Stimulated activated CD4-positive, alpha-beta T cell treated with anti-CD3 and anti-CD28 coated beads, Interleukin-4, amount 100 ng/mL, for 24 hours (primary cell): Measurements from ENCODE around the gene MRPL19.
"Not testable (repeated sequence)": the region's sequence is repeated elsewhere in the genome, so short reads cannot be mapped to it uniquely, and the experiment has no call there.

Experiments used
- DNase-seq: peaks from one replicate; pipeline ENCODE4 v3.0.0-alpha.2; 2020

Gene MRPL19

DNA sequence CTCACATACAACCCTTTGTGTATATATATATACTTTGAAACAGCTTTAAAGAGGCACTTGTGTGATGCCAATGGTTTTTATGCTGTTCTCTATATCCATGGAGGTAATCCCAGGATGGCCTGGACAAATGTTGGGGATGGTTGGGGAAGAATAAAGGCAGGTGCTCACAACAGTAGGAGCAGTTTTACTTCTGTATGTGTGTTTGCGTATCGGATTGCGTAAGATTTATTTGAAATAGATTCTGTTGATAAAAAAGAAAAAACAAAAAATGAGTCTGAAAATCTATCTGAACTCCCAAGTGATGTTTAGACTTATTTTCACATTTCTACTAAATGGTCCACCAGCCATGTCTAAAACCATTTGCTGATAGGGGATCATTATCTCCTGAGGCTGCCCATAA lies 29.3 kb downstream of the MRPL19 start:
- no peak for DNase-seq

DNA sequence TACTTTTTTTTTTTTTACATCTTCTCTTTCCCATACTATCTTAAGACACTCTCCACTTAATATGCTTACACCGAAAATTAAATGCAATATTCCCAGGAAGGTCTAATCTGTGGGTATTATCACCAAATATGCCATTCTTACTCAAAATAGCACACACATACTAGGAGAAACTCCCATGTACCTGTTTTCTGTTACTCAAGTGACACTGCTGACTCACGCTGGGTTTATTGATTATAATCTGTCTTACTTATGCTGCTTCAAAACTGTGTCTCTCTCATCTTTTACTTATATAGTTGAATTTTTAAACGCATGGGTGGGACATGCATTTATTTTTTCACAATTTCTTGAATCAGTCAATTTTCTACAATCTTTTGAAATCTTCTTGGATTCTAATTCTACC lies 29.9 kb downstream of the MRPL19 start:
- DNase-seq = no peak

DNA sequence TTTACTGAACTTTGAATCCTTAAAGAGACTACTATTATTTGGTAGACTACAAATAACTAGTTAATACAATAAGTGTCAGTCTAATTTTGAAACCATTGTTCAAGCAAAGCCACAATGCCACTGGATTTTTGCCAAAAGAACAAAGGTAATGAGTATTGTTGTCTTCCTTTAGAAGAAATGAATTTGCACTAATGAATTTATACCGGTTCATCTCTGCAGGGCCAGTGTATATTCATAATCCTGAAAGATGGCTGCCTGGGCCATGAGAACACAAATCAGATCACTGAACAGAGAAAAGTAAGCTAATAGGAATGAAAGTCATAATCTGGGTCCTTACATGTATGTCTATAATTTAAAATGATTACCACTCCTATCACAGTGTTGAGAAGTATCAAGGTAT lies 33.0 kb downstream of the MRPL19 start:
- DNase-seq = no peak

DNA sequence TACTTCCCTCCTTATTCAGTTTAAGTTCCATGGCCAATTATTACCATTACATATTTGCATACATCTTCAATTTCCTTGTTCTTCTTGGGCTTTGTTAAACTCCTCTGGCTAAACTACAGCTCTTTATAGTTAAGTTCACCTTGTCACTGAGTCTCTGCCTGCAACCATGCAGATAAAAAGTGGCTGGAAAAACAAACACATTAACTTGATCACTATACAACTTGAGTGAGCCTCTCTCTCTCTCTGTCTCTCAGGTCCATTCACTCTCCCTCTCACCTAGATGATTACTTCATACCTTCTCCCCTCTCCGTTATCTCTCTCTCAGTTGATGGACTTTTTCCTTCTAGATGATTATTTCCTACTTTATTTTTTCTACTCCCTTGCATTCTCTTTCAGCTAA lies 33.8 kb downstream of the MRPL19 start:
- DNase-seq = no peak

DNA sequence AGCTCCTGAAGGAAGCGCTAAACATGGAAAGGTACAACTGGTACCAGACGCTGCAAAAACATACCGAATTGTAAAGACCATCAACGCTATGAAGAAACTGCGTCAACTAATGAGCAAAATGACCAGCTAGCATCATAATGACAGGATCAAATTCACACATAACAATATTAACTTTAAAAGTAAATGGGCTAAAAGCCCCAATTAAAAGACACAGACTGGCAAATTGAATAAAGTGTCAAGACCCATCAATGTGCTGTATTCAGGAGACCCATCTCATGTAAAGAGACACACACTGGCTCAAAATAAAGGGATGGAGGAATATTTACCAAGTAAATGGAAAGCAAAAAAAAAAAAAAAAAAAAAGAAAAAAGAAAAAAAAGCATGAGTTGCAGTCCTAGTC lies 36.8 kb downstream of the MRPL19 start:
- not testable (repeated sequence) for DNase-seq

DNA sequence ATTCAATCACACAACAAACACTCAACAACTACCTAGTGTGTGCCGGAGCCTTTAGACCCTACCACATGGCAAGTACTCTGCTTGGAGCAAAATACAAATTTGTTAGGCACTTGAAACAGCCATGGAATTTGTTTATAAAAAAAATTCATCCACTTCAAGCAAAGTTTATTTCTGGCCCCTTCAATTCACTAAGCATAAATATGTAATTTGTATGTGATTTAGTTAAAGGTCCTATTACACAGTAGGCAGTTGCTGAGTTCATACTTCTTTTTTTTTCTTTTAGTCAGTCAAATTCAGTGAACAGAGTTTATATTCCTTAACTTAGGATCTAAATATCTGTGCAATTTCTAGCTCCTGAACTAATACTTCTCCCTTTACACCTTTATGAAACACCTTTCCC lies 41.6 kb downstream of the MRPL19 start:
- DNase-seq = no peak

DNA sequence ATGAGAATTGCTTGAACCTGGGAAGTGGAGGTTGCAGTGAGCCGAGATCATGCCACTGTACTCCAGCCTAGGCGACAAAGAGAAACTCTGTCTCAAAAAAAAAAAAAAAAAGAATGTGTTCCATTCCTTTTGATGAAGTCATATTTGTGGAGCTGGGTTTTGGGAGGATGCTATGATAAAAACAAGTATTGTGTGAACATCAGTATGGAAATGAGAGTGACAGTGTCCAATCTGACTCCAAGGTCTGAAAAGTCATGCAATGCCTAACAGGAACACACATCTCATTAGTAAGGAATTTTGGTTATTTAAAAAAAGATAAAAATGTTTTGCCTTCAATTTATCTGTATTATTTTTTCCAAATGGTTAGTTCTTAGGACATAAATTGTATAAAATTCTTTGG lies 52.3 kb downstream of the MRPL19 start:
- DNase-seq = no peak

DNA sequence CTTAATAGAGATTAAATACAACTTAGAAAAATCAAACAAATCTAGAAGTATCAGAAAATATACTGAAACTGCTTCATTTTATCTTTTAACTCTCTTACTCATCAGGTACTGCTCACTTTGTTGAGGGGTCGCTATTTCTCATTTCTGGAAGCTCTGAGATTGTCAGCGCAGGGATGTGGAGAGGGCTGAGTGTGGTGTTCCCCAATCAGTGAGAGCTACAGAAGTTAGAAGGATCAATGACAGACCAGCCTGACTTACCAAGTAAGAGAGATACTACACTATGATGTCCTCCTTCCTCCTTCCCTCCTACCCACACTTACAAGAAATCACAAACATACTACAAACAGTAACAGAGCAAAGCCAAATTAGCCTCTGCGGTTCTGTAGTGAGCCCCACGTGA lies 56.0 kb downstream of the MRPL19 start:
- DNase-seq = no peak

DNA sequence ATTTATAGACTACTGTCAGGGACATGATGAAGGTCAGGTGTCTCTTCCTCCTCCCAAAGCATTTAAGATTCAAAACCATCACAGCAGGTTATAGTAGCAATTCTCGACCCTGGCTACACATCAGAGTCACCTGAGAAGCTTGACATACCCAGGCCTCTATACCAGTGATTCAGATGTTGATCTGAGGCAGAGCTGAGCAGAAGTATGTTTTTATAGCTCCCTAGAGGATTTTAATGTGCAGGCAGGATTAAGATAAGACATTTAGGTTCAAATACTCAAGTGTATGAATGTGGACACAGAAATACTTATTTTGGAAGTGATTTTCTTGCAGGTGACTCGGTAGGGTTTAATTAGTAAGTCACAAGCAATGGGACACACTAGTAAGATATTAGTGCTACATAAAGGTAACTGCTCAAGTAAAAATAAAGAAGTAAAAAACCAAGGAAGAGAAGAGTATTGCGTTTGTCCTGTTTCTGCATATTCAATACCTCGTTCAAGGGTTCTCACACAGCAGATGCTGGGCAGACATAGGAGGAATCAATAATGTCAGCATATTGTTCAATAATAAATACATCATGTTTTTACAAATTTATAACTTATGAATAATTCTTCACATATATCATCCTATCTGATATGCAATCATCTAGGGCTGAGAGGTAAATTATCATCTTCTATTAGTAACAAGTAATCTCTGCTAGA lies 57.2 kb downstream of the MRPL19 start:
- DNase-seq = no peak

DNA sequence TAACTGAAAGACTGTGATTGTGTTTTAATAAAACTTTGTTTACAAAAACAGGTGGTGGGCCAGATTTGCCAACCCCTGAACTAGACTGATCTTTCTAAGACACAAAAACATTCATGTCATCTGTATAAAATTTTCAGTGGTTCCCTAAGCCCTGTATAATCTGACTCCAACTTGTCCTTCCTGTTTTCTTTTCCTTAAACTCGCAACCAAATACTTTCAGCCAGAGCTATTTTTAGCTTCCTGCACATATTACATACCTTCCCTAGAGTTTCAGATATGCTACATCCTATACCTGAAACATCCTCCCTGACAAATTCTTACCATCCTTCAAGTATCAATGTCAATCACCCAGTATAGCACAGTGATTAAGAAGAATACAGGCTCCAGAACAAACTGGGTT lies 59.3 kb downstream of the MRPL19 start:
- no peak for DNase-seq

DNA sequence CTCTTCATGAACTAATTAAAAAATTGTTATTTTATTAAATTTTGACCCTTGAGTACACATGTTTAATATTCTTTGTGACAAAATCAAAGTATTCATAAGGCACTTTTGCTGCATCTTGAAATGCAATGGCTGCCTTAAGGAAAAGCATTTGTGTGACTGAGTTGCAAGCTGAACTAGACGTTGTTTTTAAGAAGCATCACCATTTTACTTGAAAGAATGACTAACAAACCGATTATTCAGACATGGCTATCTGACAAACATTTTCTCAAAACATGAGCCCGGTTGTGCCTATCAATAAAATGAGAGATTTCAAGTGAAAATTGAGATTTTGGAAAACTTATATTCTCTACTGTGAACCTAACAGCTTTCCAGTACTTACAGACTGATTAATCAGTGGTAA lies 61.3 kb downstream of the MRPL19 start:
- no peak for DNase-seq

DNA sequence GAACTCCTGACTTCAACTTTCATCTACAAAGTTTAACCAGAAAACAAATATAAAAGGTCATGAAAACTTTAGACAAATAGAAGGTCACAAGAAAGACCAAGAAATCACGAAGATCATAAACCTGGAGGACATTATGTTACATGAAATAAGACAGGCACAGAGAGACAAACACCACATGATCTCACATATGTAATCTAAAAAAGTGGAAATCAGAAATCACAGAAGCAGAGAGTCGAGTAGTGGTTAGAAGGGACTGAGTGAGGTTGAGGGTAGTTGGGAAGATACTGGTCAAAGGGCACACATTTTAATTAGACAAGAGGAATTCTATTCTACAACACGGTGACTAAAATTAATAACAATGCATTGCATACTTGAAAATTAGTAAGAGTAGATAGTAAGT lies 62.7 kb downstream of the MRPL19 start:
- no peak for DNase-seq

DNA sequence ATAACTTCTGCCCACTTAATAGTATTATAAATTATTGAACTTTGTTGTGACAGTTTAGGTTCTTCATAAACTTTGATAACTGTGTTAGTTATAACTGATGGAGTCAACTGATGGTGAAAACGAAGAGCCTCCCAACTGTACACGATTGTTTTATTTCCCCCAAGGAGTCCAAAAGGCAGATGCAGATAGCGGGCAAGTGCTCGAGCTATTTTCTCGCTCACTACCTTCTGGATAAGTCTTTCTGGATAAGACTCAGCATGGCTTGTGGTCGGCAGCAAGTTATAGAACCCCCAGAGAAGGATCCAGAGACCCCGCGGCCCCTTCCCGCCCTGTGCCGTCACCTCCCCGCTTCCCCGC lies 63.6 kb downstream of the MRPL19 start:
- DNase-seq = no peak

DNA sequence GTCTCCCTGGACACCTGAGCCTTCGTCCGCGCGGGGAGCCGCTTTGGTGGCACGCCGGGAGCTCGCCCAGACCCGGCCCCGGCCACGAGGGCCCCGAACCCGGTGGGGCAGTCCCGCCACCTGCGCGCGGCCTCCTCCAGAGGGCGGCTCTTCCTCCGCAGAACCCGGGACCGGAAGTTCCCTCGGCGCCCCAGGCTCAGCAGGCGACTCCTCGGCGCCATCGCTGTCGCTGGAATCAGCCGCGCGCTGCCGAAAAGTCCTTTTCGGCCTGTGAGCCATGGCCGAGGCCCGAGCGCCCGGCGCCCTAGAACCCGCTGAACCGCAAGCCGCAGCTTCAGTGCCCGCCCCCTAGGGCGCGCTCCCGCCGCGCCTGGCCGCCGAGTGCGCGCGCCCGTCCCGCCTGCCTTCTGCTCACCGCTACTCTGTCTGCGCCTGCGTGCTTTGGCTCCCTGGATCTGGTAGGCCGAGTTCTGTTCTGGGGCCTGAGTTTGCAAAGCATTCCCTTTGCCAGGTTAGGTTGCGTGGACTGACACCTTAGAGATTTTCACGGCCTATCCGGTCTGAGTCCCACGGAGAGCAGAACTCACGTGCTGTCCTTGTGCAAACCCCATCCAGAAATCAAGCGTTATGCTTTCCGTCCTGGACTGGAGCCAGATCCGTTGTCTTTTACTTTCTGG lies 64.1 kb downstream of the MRPL19 start, which contains the start of gene GCFC2:
Gene GCFC2, minus strand, starts transcription at position 339 of the 677 bp plus-strand sequence. Its CDS starts 60 bp downstream, at position 279.
- DNase-seq = peak; percentile 84

DNA sequence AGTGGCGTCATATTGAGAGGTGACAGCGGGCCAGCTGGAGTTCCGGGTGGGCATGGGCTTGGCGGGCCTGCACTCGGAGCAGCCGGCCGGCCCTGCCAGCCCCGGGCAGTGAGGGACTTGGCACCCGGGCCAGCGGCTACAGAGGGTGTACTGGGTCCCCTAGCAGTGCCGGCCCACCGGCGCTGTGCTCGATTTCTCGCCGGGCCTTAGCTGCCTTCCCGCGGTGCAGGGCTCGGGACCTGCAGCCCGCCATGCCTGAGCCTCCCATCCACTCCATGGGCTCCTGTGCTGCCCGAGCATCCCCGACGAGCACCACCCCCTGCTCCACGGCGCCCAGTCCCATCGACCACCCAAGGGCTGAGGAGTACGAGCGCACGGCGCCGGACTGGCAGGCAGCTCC lies 65.0 kb downstream of the MRPL19 start:
- DNase-seq = not testable (repeated sequence)

DNA sequence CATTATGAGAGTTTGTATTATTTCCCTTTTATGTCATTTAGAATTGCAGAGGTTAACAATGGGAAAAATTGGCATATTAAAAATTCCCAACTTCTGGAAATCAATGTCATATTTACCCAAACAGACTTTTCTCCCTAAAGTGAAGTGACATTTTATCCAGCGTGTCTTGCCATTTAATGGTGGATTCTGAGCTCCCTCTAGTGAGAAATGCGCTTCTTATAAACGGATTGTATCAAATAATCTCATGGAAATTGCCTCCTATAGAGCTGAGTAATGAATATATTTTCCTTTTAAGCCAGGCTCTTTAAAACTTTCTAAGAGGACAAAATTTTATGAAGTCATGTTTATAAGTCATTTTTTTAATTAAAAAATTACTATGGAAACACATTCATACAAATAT lies 69.8 kb downstream of the MRPL19 start:
- no peak for DNase-seq

DNA sequence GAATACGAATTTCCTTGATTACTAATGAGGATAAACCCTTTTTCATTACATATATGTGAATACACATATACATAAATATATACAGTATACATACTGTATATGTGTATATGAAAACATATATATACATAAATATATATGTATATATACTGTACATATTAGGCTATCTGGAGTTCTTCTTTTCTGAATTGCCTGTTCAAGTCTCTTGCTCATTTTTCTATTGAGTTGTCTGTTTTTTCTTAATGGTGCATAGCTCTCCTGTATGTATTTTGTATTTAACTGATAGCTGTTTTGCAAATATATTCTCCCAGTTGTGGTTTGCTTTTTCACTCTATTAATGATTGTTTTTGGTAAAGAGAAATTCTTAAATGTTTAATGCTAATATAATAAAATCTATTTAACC lies 73.0 kb downstream of the MRPL19 start:
- no peak for DNase-seq

DNA sequence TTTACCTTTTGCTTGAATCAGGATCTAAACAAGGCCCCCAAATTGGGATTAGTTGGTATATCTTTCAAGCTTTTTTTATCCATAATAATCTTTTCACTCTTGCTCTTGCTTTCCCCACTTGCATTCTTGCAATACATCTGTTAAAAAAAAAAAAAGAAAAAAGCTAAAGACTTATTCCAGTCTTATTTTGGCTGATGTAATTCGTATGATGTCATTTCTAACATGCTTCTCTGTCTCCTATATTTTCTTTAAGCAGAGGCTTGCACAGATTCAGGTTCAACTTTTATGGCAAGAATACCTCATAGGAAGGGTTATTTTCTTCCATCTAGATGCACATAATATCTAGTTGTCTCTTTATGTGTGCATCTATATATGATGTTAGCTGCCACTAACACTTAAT lies 73.9 kb downstream of the MRPL19 start:
- DNase-seq = no peak

DNA sequence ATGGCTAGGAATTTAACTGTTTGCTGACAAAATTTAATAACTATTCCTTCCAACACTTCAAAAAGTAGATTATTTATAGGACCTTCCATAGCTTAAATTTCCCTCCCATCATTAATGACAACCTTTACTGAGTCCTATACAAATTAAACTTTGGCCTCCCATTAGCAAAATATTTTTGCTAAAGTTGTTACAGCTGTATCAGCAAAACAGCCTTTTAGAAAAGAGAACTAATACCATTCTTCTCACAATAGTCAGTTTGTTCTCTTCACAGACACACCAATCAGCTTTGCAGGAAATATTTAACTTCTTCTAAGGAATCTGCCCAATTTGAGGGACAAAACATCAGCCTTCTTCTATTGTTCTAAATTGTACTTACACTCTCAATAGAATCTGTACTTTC lies 76.1 kb downstream of the MRPL19 start:
- no peak for DNase-seq

DNA sequence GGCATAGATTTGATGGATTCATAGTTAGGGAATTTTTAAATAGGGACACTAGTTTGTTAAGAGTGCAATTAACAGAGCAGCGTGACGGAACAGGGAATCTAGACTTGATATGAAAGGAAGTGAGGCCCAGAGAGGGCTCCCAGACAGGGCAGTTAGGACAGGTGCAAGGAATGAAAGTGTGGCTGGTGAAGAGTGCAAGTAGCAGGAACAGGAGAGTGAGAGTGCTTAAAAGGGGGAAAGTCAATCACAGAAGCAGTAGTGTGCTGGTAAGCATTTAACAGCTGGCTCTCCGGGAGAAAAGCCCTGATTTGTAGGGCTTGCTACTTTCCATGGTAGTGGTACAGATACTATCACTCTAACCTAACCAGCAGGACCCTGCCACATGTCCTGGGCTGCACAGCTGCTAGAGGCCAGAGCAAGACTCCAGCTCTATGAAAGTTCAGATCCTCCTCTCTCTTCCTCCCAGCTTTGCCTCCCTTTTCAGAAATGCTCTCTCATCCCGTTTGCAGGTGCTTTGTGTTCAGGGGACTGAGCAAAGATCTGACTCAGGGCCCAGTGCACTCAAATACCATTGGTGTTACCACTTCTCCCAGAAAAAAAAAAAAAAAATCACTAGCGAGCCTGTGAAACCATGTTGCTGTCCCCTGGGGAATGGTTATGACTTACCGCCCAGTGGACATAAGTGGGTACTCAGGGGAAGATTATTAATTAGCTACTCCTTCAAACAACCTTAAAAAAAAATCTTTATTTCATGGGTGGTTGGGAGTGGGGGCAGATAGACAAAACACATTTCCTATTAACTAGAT lies 82.2 kb downstream of the MRPL19 start:
- no peak for DNase-seq

DNA sequence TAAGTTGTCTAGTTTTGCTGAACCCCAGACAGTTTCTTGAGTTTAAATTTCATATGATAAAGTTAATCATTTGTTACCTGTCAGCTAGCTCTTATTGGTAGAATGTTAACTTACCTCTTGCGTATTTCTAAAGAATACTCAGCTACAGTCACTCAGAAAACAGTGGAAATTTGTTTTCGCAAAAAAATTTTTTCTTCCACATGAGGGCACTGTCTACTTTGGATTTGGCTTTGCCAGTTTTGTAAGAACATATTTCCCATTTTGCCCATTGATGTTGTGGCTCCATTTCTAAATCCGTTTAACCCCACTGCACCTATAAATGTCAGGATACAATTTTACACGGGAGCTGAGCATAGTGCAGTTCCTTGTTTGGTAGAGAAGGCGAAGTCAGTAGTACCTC lies 83.3 kb downstream of the MRPL19 start:
- DNase-seq = no peak

DNA sequence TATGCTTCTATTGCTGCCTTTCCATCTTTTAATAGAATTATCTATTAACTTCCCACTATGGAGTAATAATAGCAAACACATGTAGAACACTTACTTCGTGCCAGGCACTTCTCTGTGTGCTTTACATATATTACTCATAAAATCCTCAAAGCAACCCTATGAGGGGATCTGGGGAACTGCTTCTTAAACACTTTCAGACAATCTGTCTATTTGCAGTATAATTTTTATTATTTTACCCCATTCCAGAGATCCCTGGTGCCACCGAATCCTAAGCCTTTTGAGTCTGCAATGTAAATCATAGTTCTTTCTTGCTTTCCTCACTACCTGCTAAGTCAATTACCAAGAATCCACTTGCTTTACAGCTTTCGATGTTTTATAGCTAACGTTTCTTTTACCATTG lies 89.7 kb downstream of the MRPL19 start:
- no peak for DNase-seq

DNA sequence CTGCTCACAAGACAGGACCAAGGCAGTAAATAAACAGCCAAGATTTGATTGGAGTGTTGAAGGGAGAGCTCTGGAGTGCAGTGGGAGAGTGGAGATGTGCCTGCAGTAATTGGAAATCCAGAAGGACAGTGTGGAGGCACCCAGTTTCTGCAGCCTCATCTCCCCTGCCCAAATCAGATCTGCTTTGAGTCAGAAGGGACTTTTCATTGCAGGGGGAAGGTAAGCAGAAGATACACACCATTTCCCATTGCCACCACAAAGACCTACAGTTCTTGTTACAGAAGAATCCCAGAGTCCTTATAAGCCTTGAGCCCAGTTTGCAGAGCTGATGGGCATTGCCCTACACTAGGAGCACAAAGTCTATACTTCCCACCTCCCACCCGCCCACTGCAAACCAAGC lies 91.4 kb downstream of the MRPL19 start:
- DNase-seq = no peak
